ENCODE data around the gene CBFB.
"Not testable (repeated sequence)": the region's sequence is repeated elsewhere in the genome, so short reads cannot be mapped to it uniquely, and the experiment has no call there.

CBFB gene

DNA sequence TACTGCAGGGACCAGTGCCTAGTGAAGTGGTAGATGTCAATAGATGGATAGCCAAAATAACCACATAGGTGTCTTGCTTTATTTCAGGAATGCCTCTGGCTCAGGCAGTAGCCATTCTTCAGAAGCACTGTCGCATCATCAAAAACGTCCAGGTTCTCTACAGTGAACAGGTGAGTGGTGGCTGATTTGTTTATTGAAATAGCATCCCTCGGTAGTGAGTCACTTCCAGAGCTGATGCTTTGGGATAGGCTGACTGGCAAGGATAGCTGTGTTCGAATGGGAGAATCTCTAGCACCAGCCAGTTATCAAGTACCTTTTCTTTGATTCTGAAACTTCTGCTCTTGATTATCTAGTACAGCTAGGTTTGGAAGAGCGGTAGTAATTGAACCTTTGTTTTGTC is 91.1 kb downstream of the CBFB start:
- Histone ChIP-seq H3K27me3 (ENCODE audit: insufficient read depth, low read length, poor library complexity) (no peaks in the 10 kb centered on the region), H3K4me1 (ENCODE audit: insufficient read depth, low read length) (no peaks in the 10 kb centered on the region), H3K79me2 (ENCODE audit: insufficient read depth, low read length) (peaks cover 46% of the 10 kb centered on the region), H4K20me1 (ENCODE audit: insufficient read depth, low read length) (peaks cover 9% of the 10 kb centered on the region; the same call in 1 of the 2 replicates), H3K27ac (ENCODE audit: low read length) (no peak overlapping the region), H2AFZ (ENCODE audit: low read depth, low read length) (no peak overlapping the region), H3K4me2 (ENCODE audit: insufficient read depth, low read length) (no peak overlapping the region), H3K4me3 (ENCODE audit: low read depth in 1 of 2, low read length in 2 of 2) (no peak overlapping the region), H3K9me3 (ENCODE audit: insufficient read depth, low read length, severe bottlenecking) (no peaks in the 10 kb centered on the region), H3K36me3 (ENCODE audit: insufficient read depth, low read length) (peaks cover 43% of the 10 kb centered on the region), H3K9ac (ENCODE audit: low read depth, low read length) (no peak overlapping the region)
- ATAC-seq (ENCODE audit: insufficient read depth, low read depth) (no peak), DNase-seq (no peak)
- TF ChIP-seq, protein P1, sequence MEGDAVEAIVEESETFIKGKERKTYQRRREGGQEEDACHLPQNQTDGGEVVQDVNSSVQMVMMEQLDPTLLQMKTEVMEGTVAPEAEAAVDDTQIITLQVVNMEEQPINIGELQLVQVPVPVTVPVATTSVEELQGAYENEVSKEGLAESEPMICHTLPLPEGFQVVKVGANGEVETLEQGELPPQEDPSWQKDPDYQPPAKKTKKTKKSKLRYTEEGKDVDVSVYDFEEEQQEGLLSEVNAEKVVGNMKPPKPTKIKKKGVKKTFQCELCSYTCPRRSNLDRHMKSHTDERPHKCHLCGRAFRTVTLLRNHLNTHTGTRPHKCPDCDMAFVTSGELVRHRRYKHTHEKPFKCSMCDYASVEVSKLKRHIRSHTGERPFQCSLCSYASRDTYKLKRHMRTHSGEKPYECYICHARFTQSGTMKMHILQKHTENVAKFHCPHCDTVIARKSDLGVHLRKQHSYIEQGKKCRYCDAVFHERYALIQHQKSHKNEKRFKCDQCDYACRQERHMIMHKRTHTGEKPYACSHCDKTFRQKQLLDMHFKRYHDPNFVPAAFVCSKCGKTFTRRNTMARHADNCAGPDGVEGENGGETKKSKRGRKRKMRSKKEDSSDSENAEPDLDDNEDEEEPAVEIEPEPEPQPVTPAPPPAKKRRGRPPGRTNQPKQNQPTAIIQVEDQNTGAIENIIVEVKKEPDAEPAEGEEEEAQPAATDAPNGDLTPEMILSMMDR (IDR thresholded peaks at IDR 0.05; ENCODE audit: borderline replicate concordance, extremely low read depth, low read length, poor library complexity, severe bottlenecking), result no peak
- no peak for TF ChIP-seq EZH2 (IDR thresholded peaks at IDR 0.05; ENCODE audit: borderline replicate concordance, low read depth, low read length, severe bottlenecking)

DNA sequence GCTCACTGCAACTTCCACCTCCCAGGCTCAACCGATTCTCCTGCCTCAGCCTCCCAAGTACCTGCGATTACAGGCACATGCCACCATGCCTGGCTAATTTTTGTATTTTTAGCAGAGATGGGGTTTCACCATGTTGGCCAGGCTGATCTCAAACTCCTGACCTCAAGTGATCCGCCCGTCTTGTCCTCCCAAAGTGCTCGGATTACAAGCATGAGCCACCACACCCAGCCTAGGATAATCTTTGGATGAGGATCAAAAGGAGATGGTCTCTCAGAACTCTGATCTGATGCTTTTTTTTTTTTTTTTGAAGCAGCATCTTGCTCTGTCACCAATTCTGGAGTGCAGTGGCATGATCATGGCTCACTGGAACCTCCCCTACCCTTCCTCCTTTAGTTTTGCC is 93.8 kb downstream of the CBFB start:
- not testable (repeated sequence) for H3K9me3 ChIP-seq (ENCODE audit: insufficient read depth, low read length, severe bottlenecking); H4K20me1 ChIP-seq (ENCODE audit: insufficient read depth, low read length); H3K27ac ChIP-seq (ENCODE audit: low read length); H3K4me3 ChIP-seq (ENCODE audit: low read depth in 1 of 2, low read length in 2 of 2); H3K9ac ChIP-seq (ENCODE audit: low read depth, low read length); H3K4me2 ChIP-seq (ENCODE audit: insufficient read depth, low read length); H3K27me3 ChIP-seq (ENCODE audit: insufficient read depth, low read length, poor library complexity); H3K4me1 ChIP-seq (ENCODE audit: insufficient read depth, low read length); H2AFZ ChIP-seq (ENCODE audit: low read depth, low read length); DNase-seq; ATAC-seq (ENCODE audit: insufficient read depth, low read depth)
- Histone ChIP-seq H3K79me2 (ENCODE audit: insufficient read depth, low read length) (peaks cover 20% of the 10 kb centered on the region), H3K36me3 (ENCODE audit: insufficient read depth, low read length) (peaks cover 59% of the 10 kb centered on the region)

GRCh38 chr16:67128417-67128816 is 99.5 kb downstream of the CBFB start:
- DNase-seq (no peak), ATAC-seq (ENCODE audit: insufficient read depth, low read depth) (no peak)
- H4K20me1 ChIP-seq (ENCODE audit: insufficient read depth, low read length), result no peaks in the 10 kb centered on the region
- H3K36me3 ChIP-seq (ENCODE audit: insufficient read depth, low read length), result peaks cover 60% of the 10 kb centered on the region
- H3K4me3 ChIP-seq (ENCODE audit: low read depth in 1 of 2, low read length in 2 of 2), result no peak overlapping the region
- no peaks in the 10 kb centered on the region for H3K27me3 ChIP-seq (ENCODE audit: insufficient read depth, low read length, poor library complexity)
- no peak overlapping the region for H2AFZ ChIP-seq (ENCODE audit: low read depth, low read length)
- no peaks in the 10 kb centered on the region for H3K9me3 ChIP-seq (ENCODE audit: insufficient read depth, low read length, severe bottlenecking)
- H3K4me1 ChIP-seq (ENCODE audit: insufficient read depth, low read length), result no peaks in the 10 kb centered on the region
- no peak overlapping the region for H3K9ac ChIP-seq (ENCODE audit: low read depth, low read length)
- H3K4me2 ChIP-seq (ENCODE audit: insufficient read depth, low read length), result no peak overlapping the region
- no peak overlapping the region for H3K27ac ChIP-seq (ENCODE audit: low read length)
- no peaks in the 10 kb centered on the region for H3K79me2 ChIP-seq (ENCODE audit: insufficient read depth, low read length)
- TF ChIP-seq, protein P1 (IDR thresholded peaks at IDR 0.05; ENCODE audit: borderline replicate concordance, extremely low read depth, low read length, poor library complexity, severe bottlenecking), result no peak
- no peak for TF ChIP-seq EZH2 (IDR thresholded peaks at IDR 0.05; ENCODE audit: borderline replicate concordance, low read depth, low read length, severe bottlenecking)

- Histone ChIP-seq H3K4me2 (ENCODE audit: insufficient read depth, low read length) (no peak overlapping the region), H2AFZ (ENCODE audit: low read depth, low read length) (no peak overlapping the region), H3K4me3 (ENCODE audit: low read depth in 1 of 2, low read length in 2 of 2) (no peak overlapping the region), H3K9ac (ENCODE audit: low read depth, low read length) (no peak overlapping the region), H3K4me1 (ENCODE audit: insufficient read depth, low read length) (no peaks in the 10 kb centered on the region), H3K36me3 (ENCODE audit: insufficient read depth, low read length) (peaks cover 58% of the 10 kb centered on the region), H3K27ac (ENCODE audit: low read length) (no peak overlapping the region), H3K79me2 (ENCODE audit: insufficient read depth, low read length) (no peaks in the 10 kb centered on the region), H4K20me1 (ENCODE audit: insufficient read depth, low read length) (no peaks in the 10 kb centered on the region), H3K9me3 (ENCODE audit: insufficient read depth, low read length, severe bottlenecking) (no peaks in the 10 kb centered on the region), H3K27me3 (ENCODE audit: insufficient read depth, low read length, poor library complexity) (no peaks in the 10 kb centered on the region)
- no peak for DNase-seq
- no peak for ATAC-seq (ENCODE audit: insufficient read depth, low read depth)
- TF ChIP-seq, protein P1 (IDR thresholded peaks at IDR 0.05; ENCODE audit: borderline replicate concordance, extremely low read depth, low read length, poor library complexity, severe bottlenecking), result no peak
- no peak for TF ChIP-seq EZH2 (IDR thresholded peaks at IDR 0.05; ENCODE audit: borderline replicate concordance, low read depth, low read length, severe bottlenecking)
Measured at GRCh38 chr16:67128887-67129286, 99.9 kb downstream of the CBFB start.
